GM12872 (cell line): ENCODE results near the gene IP6K1.

Experiments used
- TF ChIP-seq, protein P1 (sequence below): IDR thresholded peaks from 3 replicates; pipeline ENCODE4 v1.5.1; 2011; ENCODE audit warnings: low read depth, mild to moderate bottlenecking, low read length, moderate library complexity; ENCODE audit not compliant: insufficient read depth

Gene IP6K1

DNA sequence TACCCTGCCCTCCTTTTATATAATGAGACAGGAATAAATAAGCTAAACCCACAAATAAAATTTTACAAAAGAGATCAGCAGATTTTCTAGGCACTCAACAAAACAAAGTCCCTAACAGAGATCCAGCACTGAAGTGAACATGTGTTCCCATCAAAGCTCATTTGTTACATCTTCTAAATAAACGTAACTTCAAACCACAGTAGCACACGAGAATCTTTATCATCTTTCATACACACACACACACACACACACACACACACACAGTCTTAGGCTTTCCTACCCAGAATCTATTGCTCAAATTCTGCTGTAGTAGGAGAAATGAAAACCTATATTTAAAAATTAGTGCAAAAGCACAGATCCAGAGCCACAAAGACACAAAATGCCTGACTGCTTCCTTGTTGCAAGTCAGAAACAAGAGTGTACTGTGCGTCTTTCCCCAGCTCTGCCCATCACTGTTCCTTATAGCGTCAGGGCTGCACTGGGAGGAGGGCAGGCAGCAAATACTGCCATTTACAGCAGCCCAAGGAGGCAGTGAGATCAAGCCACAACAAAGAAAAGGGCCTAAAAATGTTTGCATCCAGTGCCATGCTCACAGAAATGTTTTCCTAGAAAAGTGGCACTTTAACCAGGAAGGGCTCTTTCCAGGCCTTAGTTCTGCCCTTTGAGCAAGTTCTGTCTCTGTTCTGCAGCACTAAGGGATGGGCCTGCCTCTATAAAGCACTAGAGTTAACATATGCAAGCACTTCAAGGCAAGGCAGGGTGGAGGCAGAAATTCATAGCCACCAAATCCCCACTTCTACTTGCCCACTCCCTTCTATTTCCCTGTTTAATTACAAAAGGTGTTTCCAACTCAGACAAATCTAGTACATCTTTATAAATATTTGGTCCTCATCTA, 6.0 kb downstream of the IP6K1 start:
- TF ChIP-seq, protein P1, sequence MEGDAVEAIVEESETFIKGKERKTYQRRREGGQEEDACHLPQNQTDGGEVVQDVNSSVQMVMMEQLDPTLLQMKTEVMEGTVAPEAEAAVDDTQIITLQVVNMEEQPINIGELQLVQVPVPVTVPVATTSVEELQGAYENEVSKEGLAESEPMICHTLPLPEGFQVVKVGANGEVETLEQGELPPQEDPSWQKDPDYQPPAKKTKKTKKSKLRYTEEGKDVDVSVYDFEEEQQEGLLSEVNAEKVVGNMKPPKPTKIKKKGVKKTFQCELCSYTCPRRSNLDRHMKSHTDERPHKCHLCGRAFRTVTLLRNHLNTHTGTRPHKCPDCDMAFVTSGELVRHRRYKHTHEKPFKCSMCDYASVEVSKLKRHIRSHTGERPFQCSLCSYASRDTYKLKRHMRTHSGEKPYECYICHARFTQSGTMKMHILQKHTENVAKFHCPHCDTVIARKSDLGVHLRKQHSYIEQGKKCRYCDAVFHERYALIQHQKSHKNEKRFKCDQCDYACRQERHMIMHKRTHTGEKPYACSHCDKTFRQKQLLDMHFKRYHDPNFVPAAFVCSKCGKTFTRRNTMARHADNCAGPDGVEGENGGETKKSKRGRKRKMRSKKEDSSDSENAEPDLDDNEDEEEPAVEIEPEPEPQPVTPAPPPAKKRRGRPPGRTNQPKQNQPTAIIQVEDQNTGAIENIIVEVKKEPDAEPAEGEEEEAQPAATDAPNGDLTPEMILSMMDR = no peak

DNA sequence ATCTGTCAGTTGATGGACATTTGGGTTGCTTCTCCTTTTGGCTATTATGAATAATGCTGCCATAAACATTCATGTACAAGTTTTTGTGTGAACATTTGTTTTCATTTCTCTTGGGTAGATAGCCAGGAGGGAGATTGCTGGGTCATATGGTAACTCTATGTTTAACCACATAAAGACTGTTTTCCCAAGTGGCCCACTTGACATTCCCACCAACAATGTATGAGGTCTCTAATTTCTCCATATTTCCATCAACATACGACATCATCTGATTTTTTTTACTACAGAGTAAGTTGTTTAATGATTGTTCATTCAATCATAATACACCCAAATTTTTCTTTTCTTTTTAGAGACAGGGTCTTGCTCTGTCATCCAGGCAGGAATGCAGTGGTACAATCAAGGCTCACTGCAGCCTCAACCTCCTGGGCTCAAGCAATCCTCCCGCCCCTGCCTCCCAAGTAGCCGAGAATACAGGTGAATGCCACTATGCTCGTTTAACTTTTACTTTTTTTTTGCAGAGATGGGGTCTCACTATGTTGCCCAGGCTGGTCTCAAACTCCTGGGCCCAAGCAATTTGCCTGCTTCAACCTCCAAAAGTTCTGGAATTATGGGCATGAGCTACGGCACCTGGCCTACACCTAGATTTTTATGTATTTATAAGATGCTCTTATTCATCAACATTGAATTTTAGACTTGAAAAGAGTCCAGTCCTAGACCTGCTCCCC, 6.8 kb downstream of the IP6K1 start:
- TF ChIP-seq, protein P1 = no peak

DNA sequence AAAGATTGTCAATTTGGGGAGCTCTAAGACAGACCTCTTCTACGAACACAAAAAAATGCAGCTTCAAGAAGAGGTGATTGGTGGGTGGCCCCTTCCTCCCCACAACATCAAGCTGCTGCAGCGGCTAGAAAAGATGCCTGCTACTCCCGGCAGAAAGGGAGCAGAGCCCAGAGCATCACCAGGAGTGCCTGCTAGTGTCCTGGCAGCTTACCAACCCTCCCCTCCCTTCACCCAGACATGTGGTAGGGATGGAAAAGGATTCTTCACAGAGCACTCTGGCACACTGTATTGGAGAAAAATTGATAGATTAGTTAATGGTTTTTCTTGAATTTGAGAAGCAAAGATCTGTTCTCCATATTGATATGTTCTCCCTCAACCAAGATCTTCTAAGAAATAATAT, 10.8 kb downstream of the IP6K1 start:
- TF ChIP-seq, protein P1 = no peak

DNA sequence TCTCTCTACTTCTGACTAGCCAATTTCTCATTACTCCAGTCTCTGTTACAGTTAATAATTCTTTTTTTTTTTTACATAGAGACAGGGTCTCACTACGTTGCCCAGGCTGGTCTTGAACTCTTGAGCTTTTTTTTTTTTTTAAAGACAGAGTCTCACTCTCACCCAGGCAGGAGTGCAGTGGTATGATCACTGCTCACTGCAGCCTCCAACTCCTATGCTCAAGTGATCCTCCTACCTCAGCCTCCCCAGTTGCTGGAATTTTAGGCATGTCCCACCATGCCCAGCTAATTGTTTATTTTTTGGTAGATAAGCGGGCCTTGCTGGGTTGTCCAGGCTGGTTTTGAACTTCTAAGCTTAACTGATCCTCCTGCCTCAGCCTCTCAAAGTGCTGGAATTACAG, 13.6 kb downstream of the IP6K1 start:
- TF ChIP-seq, protein P1 = no peak

DNA sequence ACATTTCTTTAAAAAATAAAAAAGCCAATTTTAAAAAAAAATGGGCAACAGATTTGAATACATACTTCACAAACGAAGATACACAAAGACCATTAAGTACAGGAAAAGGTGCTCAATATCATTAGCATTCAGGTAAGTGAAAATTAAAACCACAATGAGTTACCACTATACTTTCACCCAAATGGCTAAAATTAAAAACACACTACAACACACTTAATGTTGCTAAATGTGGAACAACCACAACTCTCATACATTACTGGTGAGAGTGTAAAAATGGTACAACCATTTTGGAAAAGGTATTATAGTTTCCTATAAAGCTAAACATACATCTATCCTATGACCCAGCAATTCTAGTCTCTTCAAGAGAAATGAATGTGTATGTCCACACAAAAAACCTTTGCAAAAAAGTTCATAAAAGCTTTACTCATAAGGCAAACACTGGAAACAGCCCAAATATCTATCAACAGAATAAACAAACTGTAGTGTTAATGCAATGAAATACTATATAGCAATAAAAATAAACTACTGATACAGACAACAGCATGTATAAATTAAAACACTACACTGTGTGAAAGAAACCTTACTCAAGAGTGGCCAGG, 14.9 kb downstream of the IP6K1 start:
- TF ChIP-seq, protein P1 = no peak

DNA sequence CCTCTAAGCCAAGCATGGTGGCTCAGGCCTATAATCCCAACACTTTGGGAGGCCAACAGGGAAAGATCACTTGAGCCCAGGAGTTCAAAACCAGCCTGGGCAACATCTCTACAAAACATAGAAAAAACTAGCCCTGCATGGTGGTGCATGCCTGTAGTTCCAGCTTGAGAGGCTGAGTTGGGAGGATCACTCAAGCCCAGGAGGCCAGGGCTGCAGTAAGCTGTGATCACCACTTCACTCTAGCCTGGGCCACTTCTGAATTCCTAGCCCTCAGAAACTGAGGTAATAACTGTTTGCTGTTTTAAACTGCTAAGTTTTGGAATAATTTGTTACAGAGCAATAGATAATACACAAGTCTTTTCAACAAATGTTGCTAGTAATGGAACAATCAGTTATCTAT, 16.4 kb downstream of the IP6K1 start:
- TF ChIP-seq, protein P1 = no peak

DNA sequence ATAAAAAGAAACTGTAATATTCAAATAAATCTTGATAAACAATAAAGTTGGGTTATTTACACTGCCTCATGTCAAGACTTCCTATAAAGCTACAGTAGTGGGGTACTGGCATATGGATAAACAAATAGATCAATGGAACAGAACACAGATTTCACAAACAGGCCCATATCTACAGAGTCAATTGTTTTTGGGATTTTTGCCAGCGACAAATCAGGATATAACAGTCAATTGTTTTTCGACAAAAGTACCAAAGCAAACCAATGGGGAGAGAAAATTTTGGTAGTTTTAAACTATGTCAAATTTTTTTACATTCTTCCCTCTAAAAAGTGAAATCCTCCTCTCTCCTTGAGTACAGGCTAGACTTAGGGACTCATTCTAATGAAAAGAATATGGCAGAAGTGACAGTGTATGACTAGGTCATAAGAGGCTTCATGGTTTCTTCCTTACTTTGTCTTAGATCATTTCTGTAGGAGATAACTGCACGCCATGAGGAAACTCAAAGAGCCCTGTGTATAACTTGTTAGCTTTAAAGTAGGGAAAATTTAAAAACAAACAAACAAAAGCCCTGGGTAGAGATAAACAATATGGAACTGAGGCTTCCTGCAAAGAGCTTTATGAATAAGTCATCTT, 16.9 kb downstream of the IP6K1 start:
- TF ChIP-seq, protein P1 = no peak
